ENCODE data around the gene ATE1. TPM values are rescaled to one million over a fixed set of nuclear protein-coding genes. Genes with fewer than 3 reads are reported as not detected.
"Not testable (repeated sequence)": the region's sequence is repeated elsewhere in the genome, so short reads cannot be mapped to it uniquely, and the experiment has no call there.

Gene ATE1
- total RNA-seq, 4 donors from 2014 or later: 31.4 to 47.9 (median 38.3) TPM

- H3K27ac ChIP-seq: no peak overlapping the region
Measured at GRCh38 chr10:121708728-121709674, 218.8 kb downstream of the ATE1 start.

GRCh38 chr10:121702351-121703320, 225.2 kb downstream of the ATE1 start:
- Histone ChIP-seq H3K36me3 (no peaks in the 10 kb centered on the region), H3K9me3 (no peaks in the 10 kb centered on the region), H3K4me3 (no peak overlapping the region), H3K27ac (no peak overlapping the region), H3K4me1 (no peaks in the 10 kb centered on the region), H3K27me3 (no peaks in the 10 kb centered on the region)
- no peak for DNase-seq
- TF ChIP-seq POLR2A (IDR thresholded peaks at IDR 0.05): no peak
- TF ChIP-seq CTCF (IDR thresholded peaks at IDR 0.05): no peak

More at GRCh38 chr10:121708728-121709674, 218.8 kb downstream of the ATE1 start:
- Histone ChIP-seq H3K9me3 (no peaks in the 10 kb centered on the region), H3K4me1 (no peaks in the 10 kb centered on the region), H3K36me3 (no peaks in the 10 kb centered on the region), H3K4me3 (no peak overlapping the region), H3K27me3 (no peaks in the 10 kb centered on the region)
- no peak for DNase-seq
- no peak for TF ChIP-seq CTCF (IDR thresholded peaks at IDR 0.05)
- no peak for TF ChIP-seq POLR2A (IDR thresholded peaks at IDR 0.05)

DNA sequence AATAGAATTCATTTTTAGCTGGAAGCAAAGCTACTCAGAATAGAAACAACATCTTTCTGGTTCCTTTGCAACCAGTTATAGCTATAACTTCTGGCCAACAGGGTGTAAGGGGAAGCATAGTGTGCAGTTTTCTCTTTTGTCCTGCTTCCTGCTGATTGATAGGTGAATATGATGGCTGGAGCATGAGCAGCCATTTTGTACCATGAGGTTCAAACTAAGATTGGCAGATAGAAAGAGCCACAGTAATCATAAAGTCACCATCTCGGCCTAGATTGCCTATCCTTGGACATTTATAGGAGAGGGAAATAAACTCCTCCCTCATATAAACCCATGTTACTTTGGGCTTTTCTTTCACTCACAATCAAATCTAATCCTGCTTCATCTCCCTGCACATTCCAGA, 227.4 kb downstream of the ATE1 start:
- Histone ChIP-seq H3K27ac (no peak overlapping the region), H3K27me3 (no peaks in the 10 kb centered on the region), H3K9me3 (no peaks in the 10 kb centered on the region), H3K4me1 (no peaks in the 10 kb centered on the region), H3K36me3 (no peaks in the 10 kb centered on the region), H3K4me3 (no peak overlapping the region)
- DNase-seq: no peak
- TF ChIP-seq CTCF (IDR thresholded peaks at IDR 0.05) (no peak), POLR2A (IDR thresholded peaks at IDR 0.05) (no peak)

- not testable (repeated sequence) for DNase-seq
Measured at GRCh38 chr10:121699703-121700102, 228.1 kb downstream of the ATE1 start.

GRCh38 chr10:121698902-121699301, 228.9 kb downstream of the ATE1 start:
- no peaks in the 10 kb centered on the region for H3K9me3 ChIP-seq
- TF ChIP-seq POLR2A (IDR thresholded peaks at IDR 0.05) (no peak), CTCF (IDR thresholded peaks at IDR 0.05) (no peak)

More at GRCh38 chr10:121699703-121700102, 228.1 kb downstream of the ATE1 start:
- H3K36me3 ChIP-seq, H3K9me3 ChIP-seq, H3K27me3 ChIP-seq, H3K4me3 ChIP-seq, H3K27ac ChIP-seq, H3K4me1 ChIP-seq: not testable (repeated sequence)

More at GRCh38 chr10:121698902-121699301, 228.9 kb downstream of the ATE1 start:
- Histone ChIP-seq H3K27ac (no peak overlapping the region), H3K4me3 (no peak overlapping the region), H3K27me3 (no peaks in the 10 kb centered on the region), H3K36me3 (no peaks in the 10 kb centered on the region), H3K4me1 (no peaks in the 10 kb centered on the region)
- DNase-seq: no peak

All from Peyer's patch (tissue), 4 donors.